ENCODE data around the gene SLC27A2.

SLC27A2 gene

GRCh38 chr15:50167110-50167509 is 14.9 kb upstream of the SLC27A2 start:
- ATAC-seq, result no peak
- TF ChIP-seq ZFP30 (CRISPR knock-in tag; IDR thresholded peaks at IDR 0.05) (no peak), TSHZ2 (CRISPR knock-in tag; IDR thresholded peaks at IDR 0.05) (no peak), CSDC2 (CRISPR knock-in tag; IDR thresholded peaks at IDR 0.05) (no peak), GLIS3 (CRISPR knock-in tag; IDR thresholded peaks at IDR 0.05) (no peak), SNAI2 (CRISPR knock-in tag; IDR thresholded peaks at IDR 0.05) (no peak), PATZ1 (CRISPR knock-in tag; IDR thresholded peaks at IDR 0.05; ENCODE audit: borderline replicate concordance) (no peak), ZNF565 (CRISPR knock-in tag; conservative IDR thresholded peaks at IDR 0.05; ENCODE audit: low read depth) (no peak), POU6F1 (CRISPR knock-in tag; IDR thresholded peaks at IDR 0.05; ENCODE audit: borderline replicate concordance, low read depth) (no peak), TCF4 (CRISPR knock-in tag; IDR thresholded peaks at IDR 0.05; ENCODE audit: borderline replicate concordance) (no peak), OSR1 (CRISPR knock-in tag; IDR thresholded peaks at IDR 0.05) (no peak), PPARA (CRISPR knock-in tag; IDR thresholded peaks at IDR 0.05; ENCODE audit: borderline replicate concordance) (no peak), CREB5 (CRISPR knock-in tag; IDR thresholded peaks at IDR 0.05; ENCODE audit: low read depth) (no peak), ZC3H10 (CRISPR knock-in tag; IDR thresholded peaks at IDR 0.05) (no peak)

GRCh38 chr15:50168379-50168778 is 13.6 kb upstream of the SLC27A2 start:
- TF ChIP-seq ARNTL (CRISPR knock-in tag; IDR thresholded peaks at IDR 0.05; ENCODE audit: borderline replicate concordance, low read depth), result no peak
- TF ChIP-seq TSHZ2 (CRISPR knock-in tag; IDR thresholded peaks at IDR 0.05), result no peak
- no peak for TF ChIP-seq TCF4 (CRISPR knock-in tag; IDR thresholded peaks at IDR 0.05; ENCODE audit: borderline replicate concordance)
- no peak for TF ChIP-seq ZNF565 (CRISPR knock-in tag; conservative IDR thresholded peaks at IDR 0.05; ENCODE audit: low read depth)
- no peak for TF ChIP-seq GLIS3 (CRISPR knock-in tag; IDR thresholded peaks at IDR 0.05)
- TF ChIP-seq ZFP30 (CRISPR knock-in tag; IDR thresholded peaks at IDR 0.05), result no peak
- no peak for TF ChIP-seq ZNF8 (CRISPR knock-in tag; IDR thresholded peaks at IDR 0.05)
- no peak for TF ChIP-seq ZC3H10 (CRISPR knock-in tag; IDR thresholded peaks at IDR 0.05)
- TF ChIP-seq CSRNP3 (CRISPR knock-in tag; IDR thresholded peaks at IDR 0.05), result no peak
- TF ChIP-seq OSR1 (CRISPR knock-in tag; IDR thresholded peaks at IDR 0.05), result no peak
- no peak for TF ChIP-seq SNAI2 (CRISPR knock-in tag; IDR thresholded peaks at IDR 0.05)
- no peak for TF ChIP-seq RARB (CRISPR knock-in tag; IDR thresholded peaks at IDR 0.05)
- TF ChIP-seq ZFP3 (CRISPR knock-in tag; IDR thresholded peaks at IDR 0.05), result no peak
- TF ChIP-seq CSDC2 (CRISPR knock-in tag; IDR thresholded peaks at IDR 0.05), result no peak
- TF ChIP-seq BACH2 (CRISPR knock-in tag; IDR thresholded peaks at IDR 0.05; ENCODE audit: borderline replicate concordance), result no peak
- TF ChIP-seq TOX (CRISPR knock-in tag; IDR thresholded peaks at IDR 0.05; ENCODE audit: borderline replicate concordance), result no peak
- TF ChIP-seq ZNF70 (CRISPR knock-in tag; IDR thresholded peaks at IDR 0.05), result no peak
- no peak for TF ChIP-seq PPARA (CRISPR knock-in tag; IDR thresholded peaks at IDR 0.05; ENCODE audit: borderline replicate concordance)
- TF ChIP-seq PATZ1 (CRISPR knock-in tag; IDR thresholded peaks at IDR 0.05; ENCODE audit: borderline replicate concordance), result no peak
- no peak for ATAC-seq

All from SK-N-SH treated with all-trans-retinoic acid at 6 μM for 48 hours (cell line).